ENCODE results near the gene PRMT7.
"Not testable (repeated sequence)": the region's sequence is repeated elsewhere in the genome, so short reads cannot be mapped to it uniquely, and the experiment has no call there.

PRMT7 gene

DNA sequence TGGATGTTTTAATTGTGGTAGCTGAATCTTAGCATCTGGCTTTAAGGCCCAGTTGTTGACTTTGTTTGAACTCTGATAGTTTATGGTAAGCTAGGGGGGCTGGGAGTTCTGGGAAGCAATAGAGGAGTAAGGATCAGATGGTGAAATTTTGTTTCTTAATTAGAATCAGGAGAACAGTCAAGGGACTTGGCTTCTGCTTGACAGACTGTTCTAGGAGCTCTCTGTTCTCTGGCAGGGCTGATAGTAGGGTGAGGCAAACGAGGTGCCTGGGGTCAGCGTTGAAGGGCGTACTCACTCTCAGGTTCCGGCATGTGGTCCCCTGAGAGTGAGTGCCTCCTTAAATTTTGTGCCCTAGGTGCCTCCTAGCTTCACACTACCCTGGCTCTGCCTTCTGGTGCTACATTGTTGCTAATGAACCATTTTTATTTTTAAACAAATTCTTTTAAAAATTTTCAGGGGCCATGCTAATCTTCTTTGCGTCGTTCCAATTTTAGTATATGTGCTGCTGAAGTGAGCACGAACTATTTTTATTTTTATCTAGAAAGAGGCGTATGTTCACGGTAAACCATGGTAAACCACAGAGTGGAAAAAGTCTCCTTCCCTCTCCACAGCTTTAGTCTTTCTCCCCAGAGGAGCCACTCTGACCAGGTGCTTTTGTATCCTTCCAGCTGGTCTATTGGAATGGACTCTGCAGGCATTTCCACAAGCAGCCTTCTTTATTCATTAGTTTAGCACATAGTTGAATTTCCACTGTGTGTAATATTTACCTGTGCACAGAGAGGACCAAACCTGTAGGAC lies 26.8 kb upstream of the PRMT7 start:
- no peak for DNase-seq (ENCODE audit: low read depth in 3 of 3)

DNA sequence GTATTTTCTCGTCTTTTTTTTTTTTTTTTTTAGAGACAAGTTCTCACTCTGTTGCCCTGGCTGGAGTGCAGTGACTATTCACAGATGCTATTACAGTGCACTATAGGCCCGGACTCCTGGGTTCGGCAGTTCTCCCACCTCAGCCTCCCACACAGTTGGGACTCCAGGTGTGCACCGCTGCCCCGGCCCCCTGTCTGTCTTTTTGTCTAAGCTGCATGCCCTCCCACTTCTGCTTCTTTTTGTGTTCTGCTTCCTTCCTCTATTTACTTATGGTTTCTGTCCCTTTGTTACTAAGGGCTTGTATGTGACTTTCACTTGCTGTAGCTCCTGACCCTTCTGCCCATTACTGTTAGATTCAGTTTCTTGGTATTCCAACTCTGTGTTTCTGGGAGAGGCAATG lies 26.0 kb upstream of the PRMT7 start:
- no peak for DNase-seq (ENCODE audit: low read depth in 3 of 3)

DNA sequence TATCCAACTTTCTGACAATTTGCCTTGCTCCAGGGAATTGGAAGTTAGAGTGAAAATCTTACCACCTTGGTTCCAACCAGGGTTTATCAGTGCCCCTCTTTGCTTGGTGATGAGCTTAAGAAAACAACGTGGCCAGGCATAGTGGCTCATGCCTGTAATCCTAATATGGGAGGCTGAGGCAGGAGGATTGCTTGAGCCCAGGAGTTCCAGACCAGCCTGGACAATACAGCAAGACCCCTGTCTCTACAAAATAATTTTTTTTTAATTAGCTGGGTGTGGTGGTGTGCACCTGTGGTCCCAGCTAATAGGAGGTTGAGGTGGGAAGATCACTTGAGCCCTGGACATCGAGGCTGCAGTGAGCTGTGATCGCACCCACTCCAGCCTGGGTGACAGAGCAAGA lies 25.1 kb upstream of the PRMT7 start:
- no peak for DNase-seq (ENCODE audit: low read depth in 3 of 3)

DNA sequence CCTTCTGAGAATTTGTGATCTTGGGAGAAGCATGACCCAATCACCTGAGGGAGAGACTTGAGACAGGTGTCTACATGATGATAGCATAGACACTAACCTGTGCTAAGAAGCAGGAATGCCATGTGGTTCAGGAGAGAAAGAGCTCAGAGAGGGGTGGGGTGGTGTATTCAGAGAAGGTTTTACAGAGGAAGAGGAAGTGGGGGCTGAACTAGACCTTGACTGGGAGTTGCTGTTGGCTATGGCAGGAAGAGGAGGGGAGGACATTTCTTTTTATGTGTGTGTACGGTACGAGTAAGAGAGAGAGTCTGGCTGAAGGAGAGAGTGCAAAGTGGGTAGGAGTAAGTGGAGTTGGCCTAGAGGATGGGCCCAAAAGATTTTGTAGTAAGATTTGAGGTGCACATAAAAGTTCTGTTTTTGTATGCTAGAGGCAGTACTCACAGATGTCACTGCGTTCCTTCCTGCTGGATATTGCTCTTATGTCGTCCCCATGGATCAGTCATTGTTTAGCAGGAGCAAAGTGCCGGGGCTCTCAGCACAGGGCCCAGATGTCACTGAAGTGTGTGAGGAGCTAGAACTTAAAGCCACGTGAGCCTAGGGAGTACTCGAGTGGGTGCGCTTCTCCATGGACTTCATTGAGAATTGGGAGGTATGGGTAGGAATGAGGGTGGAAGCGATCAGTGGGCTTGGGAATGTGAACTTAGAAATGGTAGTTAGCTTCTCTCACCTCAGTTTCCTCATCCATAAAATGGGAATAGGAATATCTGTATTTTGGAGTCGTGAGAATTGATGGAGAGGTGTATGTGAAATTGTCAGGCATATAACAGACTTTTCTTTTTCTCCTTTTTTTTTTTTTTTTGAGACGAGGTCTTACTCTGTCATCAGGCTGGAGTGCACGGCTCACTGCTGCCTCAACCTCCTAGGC lies 24.4 kb upstream of the PRMT7 start:
- DNase-seq (ENCODE audit: low read depth in 3 of 3), result no peak

DNA sequence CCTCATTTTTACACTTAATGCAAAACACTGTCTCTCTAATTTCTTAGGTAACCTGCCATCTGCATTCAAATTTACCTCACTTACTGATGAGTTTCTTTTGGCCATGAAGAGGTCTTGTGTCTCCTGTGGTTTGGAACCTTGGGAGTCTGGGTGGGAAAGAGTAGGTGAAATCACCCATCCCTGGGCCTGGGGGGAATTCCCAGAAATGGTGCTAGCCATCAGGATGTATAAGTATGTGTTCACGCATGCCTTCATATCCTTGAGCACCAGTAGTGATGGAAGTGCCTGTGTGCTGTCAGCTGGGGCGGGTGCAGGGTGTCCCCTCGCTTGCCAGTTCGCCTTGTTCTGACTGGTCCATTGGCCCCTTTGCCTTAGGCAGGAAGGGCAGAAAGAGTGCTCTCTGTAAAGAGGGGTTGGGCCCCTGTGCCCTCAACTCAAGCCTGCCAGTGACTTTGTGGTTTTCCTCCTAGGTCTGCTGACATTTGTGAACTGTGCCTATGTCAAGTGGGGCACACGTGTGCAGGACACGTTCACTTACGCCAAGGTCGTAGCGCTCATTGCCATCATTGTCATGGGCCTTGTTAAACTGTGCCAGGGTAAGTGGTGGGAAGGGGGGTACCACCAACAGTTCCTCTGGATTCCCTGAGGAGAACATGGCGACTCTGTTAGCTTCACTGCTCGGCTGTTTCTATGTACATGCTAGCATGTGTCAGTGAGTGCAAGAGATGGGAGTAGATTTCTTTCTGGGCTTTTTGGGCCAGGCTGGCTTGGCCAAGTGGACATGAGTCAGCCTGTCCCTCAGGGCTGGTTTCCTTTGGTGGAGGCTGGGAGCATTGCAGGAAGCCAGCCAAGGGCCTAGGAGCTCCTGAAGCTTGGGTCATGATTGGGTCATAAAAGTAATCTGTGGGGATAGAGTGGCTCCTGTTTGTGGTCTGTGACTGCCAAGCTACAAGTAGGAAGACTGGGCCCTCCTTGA lies 23.3 kb upstream of the PRMT7 start:
- no peak for DNase-seq (ENCODE audit: low read depth in 3 of 3)

DNA sequence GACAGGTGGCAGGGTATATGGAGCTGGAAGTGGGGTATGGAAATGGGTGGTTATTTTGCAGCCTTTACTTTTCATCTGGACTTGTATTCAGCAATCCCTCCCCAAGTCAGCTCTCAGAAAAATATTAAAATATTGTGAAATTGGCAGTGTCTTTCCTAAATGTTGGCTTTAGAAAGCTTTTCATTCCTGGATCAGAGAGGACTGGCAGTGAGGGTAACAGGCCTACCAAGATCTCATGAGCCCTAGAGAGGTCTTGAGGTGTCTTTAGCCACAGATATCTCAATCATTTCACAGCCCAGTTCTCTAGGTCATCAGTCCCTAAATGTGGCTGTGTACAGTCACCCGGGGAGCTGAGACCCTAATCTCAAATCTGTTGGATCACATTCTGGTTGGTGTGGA lies 22.6 kb upstream of the PRMT7 start:
- no peak for DNase-seq (ENCODE audit: low read depth in 3 of 3)

DNA sequence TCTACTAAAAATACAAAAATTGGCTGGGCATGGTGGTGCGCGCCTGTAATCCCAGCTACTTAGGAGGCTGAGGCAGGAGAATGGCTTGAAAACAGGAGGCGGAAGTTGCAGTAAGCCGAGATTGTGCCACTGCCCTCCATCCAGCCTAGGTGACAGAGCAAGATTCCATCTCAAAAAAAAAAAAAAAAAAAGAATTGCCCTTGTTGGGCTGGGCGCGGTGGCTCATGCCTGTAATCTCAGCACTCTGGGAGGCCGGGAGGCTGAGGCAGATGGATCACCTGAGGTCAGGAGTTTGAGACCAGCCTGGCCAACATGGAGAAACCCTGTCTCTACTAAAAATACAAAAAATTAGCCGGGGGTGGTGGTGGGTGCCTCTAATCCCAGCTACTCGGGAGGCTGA lies 22.0 kb upstream of the PRMT7 start:
- DNase-seq (ENCODE audit: low read depth in 3 of 3), result not testable (repeated sequence)

DNA sequence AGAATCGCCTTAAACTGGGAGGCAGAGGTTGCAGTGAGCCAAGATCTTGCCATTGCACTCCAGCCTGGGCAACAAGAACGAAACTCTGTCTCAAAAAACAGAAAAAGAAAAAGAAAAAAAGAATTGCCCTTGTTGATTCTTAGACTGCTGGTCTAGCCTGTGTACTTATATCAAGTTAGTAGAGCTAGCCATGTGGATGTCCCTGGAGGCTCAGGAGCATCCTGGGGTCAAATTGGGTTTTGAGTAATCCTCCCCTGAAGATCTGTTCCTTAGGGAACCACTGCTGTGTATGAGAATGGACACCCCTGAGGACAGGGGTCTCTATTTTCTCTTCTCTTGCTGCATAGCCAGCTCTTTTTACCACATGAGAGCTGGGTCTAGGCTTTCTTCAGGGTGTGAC lies 21.6 kb upstream of the PRMT7 start:
- DNase-seq (ENCODE audit: low read depth in 3 of 3), result no peak

DNA sequence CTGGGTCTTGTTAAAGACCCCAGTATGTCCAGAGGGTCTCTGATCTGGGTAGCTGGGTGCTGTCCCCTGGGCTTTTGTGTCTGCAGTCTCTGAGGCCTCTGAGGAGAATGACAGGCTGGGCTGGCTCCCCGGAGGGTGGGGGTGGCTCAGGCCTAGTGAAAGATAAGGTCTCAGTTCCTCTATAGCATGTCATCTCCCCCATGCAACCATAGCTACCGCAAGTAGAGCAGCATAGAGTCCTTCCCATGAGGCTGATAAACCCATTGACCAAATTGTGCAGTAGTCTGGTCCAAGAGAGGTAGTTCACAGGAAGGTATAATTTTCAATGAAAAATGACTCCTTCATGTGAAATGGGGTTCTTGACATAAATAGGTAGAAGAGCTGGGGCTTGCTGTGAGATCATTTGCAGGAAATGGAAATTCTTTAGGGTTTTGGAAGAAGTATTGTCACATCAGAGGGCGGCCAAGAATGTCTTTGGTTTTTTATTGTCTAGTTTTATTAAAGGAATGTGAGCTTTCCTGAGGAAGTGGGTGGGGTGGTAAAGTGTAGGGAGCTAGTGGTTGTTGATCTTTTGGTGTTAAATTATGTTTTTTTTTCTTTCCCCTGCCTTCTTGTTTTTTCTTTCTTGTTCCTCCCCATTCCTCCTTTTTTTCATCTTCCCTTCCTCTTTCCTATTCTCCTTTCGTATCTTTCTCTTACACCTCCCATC lies 21.0 kb upstream of the PRMT7 start:
- no peak for DNase-seq (ENCODE audit: low read depth in 3 of 3)

DNA sequence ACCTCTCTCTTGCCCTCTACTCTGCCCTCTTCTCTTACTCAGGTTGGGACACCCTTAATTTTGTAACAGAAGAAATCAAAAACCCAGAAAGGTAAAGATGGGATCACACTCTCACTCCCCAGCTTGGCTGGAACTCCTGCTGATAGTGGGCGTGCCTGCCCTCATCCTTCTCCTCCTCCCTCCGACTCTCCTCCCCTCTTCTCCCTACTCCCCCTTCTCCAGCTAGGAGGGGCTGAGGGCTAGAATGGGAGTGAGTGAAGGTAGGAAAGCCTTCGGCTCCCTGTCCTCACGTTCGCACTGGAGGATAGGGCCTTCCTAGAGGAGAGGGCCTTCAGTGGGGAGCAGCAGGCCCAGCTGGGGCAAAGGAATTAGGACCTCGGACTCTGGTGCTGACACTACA lies 20.4 kb upstream of the PRMT7 start:
- no peak for DNase-seq (ENCODE audit: low read depth in 3 of 3)

DNA sequence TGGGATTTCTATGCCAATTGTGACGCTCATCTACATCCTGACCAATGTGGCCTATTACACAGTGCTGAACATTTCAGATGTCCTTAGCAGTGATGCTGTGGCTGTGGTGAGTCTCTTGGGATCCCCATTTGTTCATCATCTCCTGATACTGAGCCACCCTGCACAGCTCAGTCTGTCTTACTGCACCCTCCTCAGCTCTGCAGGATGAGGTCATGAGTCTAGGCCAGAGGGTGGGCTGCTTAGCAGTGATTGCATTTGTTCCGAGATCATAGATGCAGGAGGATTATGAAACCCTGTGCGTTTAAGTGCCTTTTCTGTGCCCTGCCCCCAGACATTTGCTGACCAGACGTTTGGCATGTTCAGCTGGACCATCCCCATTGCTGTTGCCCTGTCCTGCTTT lies 19.6 kb upstream of the PRMT7 start:
- DNase-seq (ENCODE audit: low read depth in 3 of 3), result no peak

DNA sequence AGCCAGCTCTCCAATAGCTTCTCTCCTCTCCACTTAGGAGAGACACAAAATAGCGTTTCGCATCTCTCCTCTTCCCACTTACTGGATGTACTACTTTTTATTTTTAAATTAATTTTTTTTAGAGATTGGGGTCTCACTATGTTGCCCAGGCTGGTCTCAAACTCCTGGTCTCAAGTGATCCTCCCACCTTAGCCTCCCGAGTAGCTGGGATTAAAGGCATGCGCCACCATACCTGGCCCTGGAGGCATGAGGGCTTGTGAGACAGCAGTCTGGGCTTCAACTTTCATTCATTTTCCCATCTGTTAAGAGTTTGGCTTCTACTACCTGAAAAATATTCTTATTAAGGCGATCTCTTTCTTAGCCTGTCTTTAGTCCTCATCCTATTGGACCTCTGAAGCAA lies 18.4 kb upstream of the PRMT7 start:
- DNase-seq (ENCODE audit: low read depth in 3 of 3), result no peak

DNA sequence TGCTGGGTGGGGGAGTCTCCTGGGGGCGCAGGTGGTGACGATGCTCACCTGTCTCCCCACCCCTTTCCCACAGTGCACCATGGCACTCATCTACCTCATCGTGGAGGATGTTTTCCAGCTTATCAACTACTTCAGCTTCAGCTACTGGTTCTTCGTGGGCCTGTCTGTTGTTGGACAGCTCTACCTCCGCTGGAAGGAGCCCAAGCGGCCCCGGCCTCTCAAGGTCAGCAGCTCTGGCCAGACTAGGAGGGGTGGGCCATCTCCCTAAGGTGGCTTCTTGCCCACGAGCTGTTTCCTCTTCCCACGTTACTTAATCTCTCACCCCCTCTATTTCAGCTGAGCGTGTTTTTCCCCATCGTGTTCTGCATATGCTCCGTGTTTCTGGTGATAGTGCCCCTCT lies 14.5 kb upstream of the PRMT7 start:
- no peak for DNase-seq (ENCODE audit: low read depth in 3 of 3)

DNA sequence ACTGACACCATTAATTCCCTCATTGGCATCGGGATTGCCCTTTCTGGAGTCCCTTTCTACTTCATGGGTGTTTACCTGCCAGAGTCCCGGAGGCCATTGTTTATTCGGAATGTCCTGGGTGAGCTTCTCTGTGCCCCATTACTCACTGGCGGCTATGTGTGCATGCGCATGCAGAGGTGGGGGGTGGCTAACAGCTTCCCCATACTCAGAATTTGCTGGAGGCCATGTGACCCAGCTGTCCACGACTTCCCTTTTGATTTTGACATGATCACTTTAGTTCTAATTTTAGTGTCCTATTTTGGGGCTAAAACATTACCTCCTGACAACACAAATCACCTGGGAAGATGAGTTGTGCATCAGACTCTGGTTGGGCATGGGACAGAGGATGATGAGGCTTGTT lies 14.1 kb upstream of the PRMT7 start:
- no peak for DNase-seq (ENCODE audit: low read depth in 3 of 3)

DNA sequence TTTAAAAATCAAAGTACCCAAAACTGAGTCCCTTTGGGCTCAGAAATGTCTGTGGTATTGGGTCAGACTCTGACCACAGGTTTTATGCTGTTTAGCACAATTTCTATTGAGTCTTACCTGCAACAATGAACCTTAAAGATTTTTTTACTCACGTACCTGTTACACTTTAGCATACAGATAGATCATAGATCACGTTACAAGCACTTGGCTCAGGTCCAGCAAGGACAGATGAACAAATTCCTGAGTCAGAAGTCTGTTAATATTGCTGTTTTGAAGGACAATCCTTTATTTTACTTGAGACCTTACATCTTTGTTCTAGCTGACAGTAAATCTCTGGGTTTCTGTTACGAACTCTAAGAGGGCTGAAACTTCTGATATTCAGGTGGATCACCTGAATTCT lies 12.9 kb upstream of the PRMT7 start:
- no peak for DNase-seq (ENCODE audit: low read depth in 3 of 3)

DNA sequence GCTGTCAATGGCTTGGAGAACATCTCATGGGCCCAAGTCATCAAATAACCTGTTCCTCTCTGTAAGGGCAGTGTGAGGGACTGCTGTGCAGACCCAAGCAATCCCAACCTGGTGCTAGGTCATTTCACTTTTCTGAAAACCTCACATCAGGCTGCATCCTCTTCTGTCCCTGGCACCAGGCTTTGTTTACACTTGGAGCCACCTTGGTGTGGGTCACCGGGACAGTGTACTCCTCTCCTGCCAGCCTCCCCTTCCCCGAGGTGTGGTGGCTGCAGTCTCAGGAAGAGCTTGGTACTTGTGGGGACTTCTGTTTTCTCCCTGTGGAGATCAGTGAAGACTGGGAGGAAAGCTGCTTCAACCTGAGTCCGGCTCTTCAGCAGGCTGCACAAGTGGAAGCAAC lies 12.5 kb upstream of the PRMT7 start:
- no peak for DNase-seq (ENCODE audit: low read depth in 3 of 3)

DNA sequence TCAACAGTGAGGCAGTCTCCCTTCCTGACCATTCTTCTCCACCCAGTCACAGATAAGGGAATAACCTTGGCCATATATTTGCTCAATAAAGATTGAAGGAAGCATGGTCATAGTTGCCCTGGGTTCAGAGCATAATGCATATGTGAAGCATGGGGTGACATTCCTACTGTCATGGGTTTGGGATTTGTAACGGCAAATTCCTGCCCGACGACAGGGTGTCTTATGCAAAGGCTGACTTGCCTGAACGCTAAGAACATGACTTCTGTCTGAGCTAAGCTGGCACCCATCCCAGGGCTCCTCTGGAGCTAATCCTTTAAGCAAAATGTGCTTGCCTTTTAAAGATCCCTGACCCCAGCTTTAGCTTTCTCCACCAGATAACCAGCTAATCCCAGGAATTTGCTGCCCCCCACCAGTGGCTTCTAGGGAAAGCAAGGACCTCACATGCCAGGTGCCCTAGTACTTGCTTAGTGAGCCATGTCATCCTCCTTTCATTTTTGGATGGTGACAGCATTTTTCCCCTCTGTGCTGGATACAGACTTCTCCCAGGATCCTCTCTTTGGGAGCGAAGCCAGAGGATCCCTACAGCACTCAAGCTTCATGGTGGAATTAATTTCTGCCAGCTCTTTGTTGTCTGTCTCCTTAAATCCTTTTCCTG lies 11.8 kb upstream of the PRMT7 start:
- DNase-seq (ENCODE audit: low read depth in 3 of 3), result no peak

DNA sequence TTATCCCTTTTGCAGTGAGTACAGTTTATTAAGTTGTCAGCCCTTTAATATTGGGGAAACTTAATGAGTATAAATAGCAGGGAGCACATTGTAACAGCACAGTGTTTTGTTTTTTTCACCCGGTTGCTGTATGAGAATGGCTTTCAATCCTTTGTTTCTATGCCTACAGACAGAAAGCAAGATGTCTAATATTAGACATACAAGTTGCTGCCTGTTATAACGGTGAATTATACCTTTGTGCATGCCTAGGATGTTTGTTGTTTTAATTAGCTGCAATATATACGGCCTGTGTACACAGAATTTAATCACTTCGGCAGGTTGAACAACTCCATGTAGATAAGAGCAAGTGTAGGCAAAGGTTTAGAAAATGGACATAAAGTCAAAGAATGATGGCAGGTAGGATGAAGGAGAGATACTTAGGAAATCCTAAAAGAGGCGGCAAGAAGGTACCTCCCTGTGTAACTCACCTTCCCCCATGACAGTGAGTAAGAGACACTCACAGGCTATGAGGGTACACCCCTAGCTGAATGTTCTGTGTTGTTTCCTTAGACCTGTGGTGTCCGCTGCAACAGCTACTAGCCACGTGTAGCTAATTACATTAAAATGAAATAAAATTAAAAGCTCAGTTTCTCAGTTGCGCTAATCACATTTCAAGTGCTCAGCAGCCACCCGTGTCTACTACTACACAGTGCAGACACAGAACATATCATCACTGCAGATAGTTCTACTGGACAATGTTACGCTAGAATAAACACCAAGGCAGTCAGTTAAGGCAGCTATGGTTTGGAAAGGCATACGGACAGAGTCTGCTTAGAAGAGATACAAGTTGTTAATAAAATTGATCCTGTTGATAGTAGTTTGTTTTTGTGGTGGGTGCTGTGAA lies 11.0 kb upstream of the PRMT7 start:
- DNase-seq (ENCODE audit: low read depth in 3 of 3), result no peak

DNA sequence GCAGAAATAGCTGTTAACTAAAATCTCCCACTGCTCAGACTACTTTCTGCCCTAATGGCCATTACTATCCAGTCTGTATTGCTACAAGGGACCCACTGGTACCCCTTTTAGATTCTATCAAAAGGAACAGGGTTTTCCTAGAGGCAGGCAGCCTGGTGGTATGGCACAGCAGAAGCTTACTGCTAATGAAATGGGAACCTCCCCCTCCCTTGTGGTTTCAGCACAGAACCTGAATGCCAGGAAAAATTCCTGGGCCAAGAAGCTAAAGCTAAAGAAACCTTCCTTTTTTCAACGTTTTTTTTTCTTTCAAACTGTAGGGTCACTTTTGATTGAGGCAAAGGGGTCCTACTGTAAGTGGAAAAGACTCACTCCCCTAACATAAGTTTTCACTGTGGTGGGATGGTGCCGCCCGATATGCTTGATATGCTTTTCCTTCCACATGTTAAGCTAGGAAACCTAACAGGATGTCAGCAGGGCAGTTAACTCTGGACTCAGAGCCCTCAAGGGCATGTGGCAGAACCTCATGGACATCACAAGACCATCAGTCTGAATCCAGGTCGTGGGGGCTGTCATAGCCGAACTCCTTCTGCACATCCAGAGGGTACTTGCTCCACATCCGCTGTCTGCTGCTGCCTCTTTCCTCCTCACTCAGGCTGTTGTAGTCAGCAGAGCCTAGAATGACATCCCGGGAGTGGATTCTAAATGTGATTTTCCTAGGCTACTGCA lies 9.9 kb upstream of the PRMT7 start:
- no peak for DNase-seq (ENCODE audit: low read depth in 3 of 3)
